Cardiac muscle cell (in vitro differentiated cells and primary cell): Measurements from ENCODE around the gene MRTFA. TPM values are rescaled to one million over a fixed set of nuclear protein-coding genes. Genes with fewer than 3 reads are reported as not detected.
A peak's percentile ranks its signal among the peaks of the same experiment; 100 is the strongest.

ENCODE experiments used
- DNase-seq, 2 donors: peaks; one replicate each; pipeline versions ENCODE4 v3.0.0 to v3.0.0-alpha.2; 2010 to 2017; ENCODE audit warnings: low read depth in 1 of 2, low spot score in 1 of 2
- H3K27ac ChIP-seq: fragments of 200-600 bp; sonication (generic); 2 replicates; pipeline ENCODE4 v1.5.1; 2016
- H3K27me3 ChIP-seq: fragments of 200-600 bp; sonication (generic); 2 replicates; pipeline ENCODE4 v1.6.0; 2016; ENCODE audit warnings: control low read depth
- H3K36me3 ChIP-seq: fragments of 200-600 bp; sonication (generic); 2 replicates; pipeline ENCODE4 v1.5.1; 2016; ENCODE audit warnings: control low read depth
- H3K4me1 ChIP-seq: fragments of 200-600 bp; sonication (generic); 2 replicates; pipeline ENCODE4 v1.8.1; 2017; ENCODE audit warnings: low read depth, mild to moderate bottlenecking, mixed run types
- H3K4me3 ChIP-seq: fragments of 200-600 bp; sonication (generic); 2 replicates; pipeline ENCODE4 v1.5.1; 2016; ENCODE audit warnings: mild to moderate bottlenecking
- H3K9me3 ChIP-seq: fragments of 200-600 bp; sonication (generic); 2 replicates; pipeline ENCODE4 v1.5.1; 2017; ENCODE audit warnings: low read depth, mild to moderate bottlenecking, control low read depth
- CTCF ChIP-seq: IDR thresholded peaks from 2 replicates; pipeline ENCODE4 v1.5.1; 2012; ENCODE audit warnings: low read depth, mild to moderate bottlenecking, low read length
- polyA plus RNA-seq: library from polyadenylated mRNA; unstranded; fragments of >200 nt; fragmentation: Nextera tagmentation; extraction: Ambion mirVana; gene quantifications from 2 replicates; pipeline ENCODE4 v1.2.1, GENCODE V29; 2016
- total RNA-seq: library from RNA; depleted of rRNA; stranded (reverse); fragments of >200 nt; gene quantifications from 2 replicates; pipeline ENCODE4 v1.2.3, GENCODE V29; 2016

Gene MRTFA
- total and polyA plus RNA-seq, 2 experiments from 2014 or later, result 32.6 to 116 TPM

GRCh38 chr22:40607506-40607905, 29.0 kb downstream of the MRTFA start:
- TF ChIP-seq CTCF, result no peak
- Histone ChIP-seq H3K4me1 (peaks cover 28% of the 10 kb centered on the region), H3K9me3 (no peaks in the 10 kb centered on the region), H3K36me3 (no peaks in the 10 kb centered on the region), H3K27me3 (no peaks in the 10 kb centered on the region), H3K27ac (no peak overlapping the region), H3K4me3 (no peak overlapping the region)
- no peak for DNase-seq

- TF ChIP-seq CTCF, result no peak
- H3K9me3 ChIP-seq, result no peaks in the 10 kb centered on the region
- no peaks in the 10 kb centered on the region for H3K36me3 ChIP-seq
- H3K27me3 ChIP-seq, result no peaks in the 10 kb centered on the region
- H3K4me3 ChIP-seq, result no peak overlapping the region
- DNase-seq, result no peak
- H3K27ac ChIP-seq, result peak overlapping the region; percentile 78
- peaks cover 28% of the 10 kb centered on the region for H3K4me1 ChIP-seq
Measured at GRCh38 chr22:40606306-40606705, 30.2 kb downstream of the MRTFA start.

GRCh38 chr22:40605761-40606160, 30.8 kb downstream of the MRTFA start:
- TF ChIP-seq CTCF, result no peak
- Histone ChIP-seq H3K36me3 (no peaks in the 10 kb centered on the region), H3K9me3 (no peaks in the 10 kb centered on the region), H3K27ac (no peak overlapping the region), H3K4me1 (peaks cover 28% of the 10 kb centered on the region), H3K27me3 (no peaks in the 10 kb centered on the region), H3K4me3 (no peak overlapping the region)
- DNase-seq, result peak in 1 of 2 donors; percentile 42

GRCh38 chr22:40603088-40603605, 33.4 kb downstream of the MRTFA start:
- H3K4me1 ChIP-seq, result peaks cover 26% of the 10 kb centered on the region
- no peak for TF ChIP-seq CTCF
- H3K27ac ChIP-seq, result no peak overlapping the region
- no peaks in the 10 kb centered on the region for H3K36me3 ChIP-seq
- H3K4me3 ChIP-seq, result no peak overlapping the region
- no peaks in the 10 kb centered on the region for H3K27me3 ChIP-seq
- DNase-seq, result peak in 1 of 2 donors; percentile 58
- no peaks in the 10 kb centered on the region for H3K9me3 ChIP-seq

- Histone ChIP-seq H3K27ac (no peak overlapping the region), H3K36me3 (no peaks in the 10 kb centered on the region), H3K4me3 (no peak overlapping the region), H3K9me3 (no peaks in the 10 kb centered on the region), H3K27me3 (no peaks in the 10 kb centered on the region), H3K4me1 (peaks cover 34% of the 10 kb centered on the region)
- DNase-seq, result peak in 1 of 2 donors; percentile 21
- no peak for TF ChIP-seq CTCF
Measured at GRCh38 chr22:40602231-40602630, 34.3 kb downstream of the MRTFA start.
